Choroid plexus epithelial cell (primary cell): ENCODE data around the gene GEMIN4.
"Not testable (repeated sequence)": the region's sequence is repeated elsewhere in the genome, so short reads cannot be mapped to it uniquely, and the experiment has no call there.

Source experiments
- DNase-seq: peaks from one replicate; pipeline ENCODE4 v3.0.0-alpha.2; 2010; ENCODE audit warnings: low read depth
- H3K4me3 ChIP-seq: 2 replicates; pipeline ENCODE4 v1.5.1; 2011; ENCODE audit warnings: low read depth, mild to moderate bottlenecking, control low read depth, low read length, moderate library complexity
- CTCF ChIP-seq: conservative IDR thresholded peaks from 2 replicates; pipeline ENCODE4 v1.5.1; 2011; ENCODE audit warnings: low read depth, mild to moderate bottlenecking, control low read depth, inconsistent platforms, low read length, moderate library complexity

The GEMIN4 gene

GRCh38 chr17:789160-789840 lies 37.2 kb upstream of the GEMIN4 start:
- no peak for DNase-seq
- TF ChIP-seq CTCF: no peak
- H3K4me3 ChIP-seq: no peak overlapping the region

- no peak for DNase-seq
- no peak overlapping the region for H3K4me3 ChIP-seq
- TF ChIP-seq CTCF: no peak
These were observed 36.5 kb upstream of the GEMIN4 start for GRCh38 chr17:788551-788950.

- TF ChIP-seq CTCF: no peak
- no peak for DNase-seq
- H3K4me3 ChIP-seq: no peak overlapping the region
These were observed 35.7 kb upstream of the GEMIN4 start for GRCh38 chr17:787641-788221.

- not testable (repeated sequence) for DNase-seq, H3K4me3 ChIP-seq
These were observed 33.8 kb upstream of the GEMIN4 start for GRCh38 chr17:785901-786300.

- no peak overlapping the region for H3K4me3 ChIP-seq
These were observed 32.1 kb upstream of the GEMIN4 start for GRCh38 chr17:784143-784542.

GRCh38 chr17:781805-782731 lies 30.0 kb upstream of the GEMIN4 start, which contains the start of the genes GLOD4 and MRM3:
TSS of gene GLOD4 (minus strand) at chr17:782280. CDS start at chr17:782255, 25 bp downstream.
TSS of gene MRM3 (plus strand) at chr17:782353. CDS start at chr17:782379, 26 bp downstream.
- TF ChIP-seq CTCF: no peak
- peak; percentile 88 for DNase-seq
- H3K4me3 ChIP-seq: peak within 1 kb of the TSS; percentile 97

More at GRCh38 chr17:784143-784542, 32.1 kb upstream of the GEMIN4 start:
- TF ChIP-seq CTCF: no peak
- no peak for DNase-seq

- no peak for DNase-seq
- no peak for TF ChIP-seq CTCF
- H3K4me3 ChIP-seq: no peak overlapping the region
These were observed 26.0 kb upstream of the GEMIN4 start for GRCh38 chr17:778096-778495.
